DOHH2 (cell line): ENCODE measurements around the gene TFIP11.

Source experiments
- CTCF ChIP-seq: fragments of 200-600 bp; sonication (generic); IDR thresholded peaks from one replicate; pipeline ENCODE4 v1.5.1; 2014; ENCODE audit warnings: antibody characterized with exemption, mild to moderate bottlenecking, low read depth, low read length; ENCODE audit not compliant: poor library complexity, severe bottlenecking
- EZH2phosphoT487 ChIP-seq: fragments of 200-600 bp; sonication (generic); IDR thresholded peaks from 2 replicates; pipeline ENCODE4 v1.6.1; 2017; ENCODE audit warnings: borderline replicate concordance, mild to moderate bottlenecking, antibody characterized with exemption, low read length, moderate library complexity, mixed read lengths

GRCh38 chr22:26452236-26453016 is 59.8 kb downstream of the TFIP11 start:
- TF ChIP-seq CTCF (no peak), EZH2phosphoT487 (no peak)
